ENCODE results near the gene CFAP46. TPM values are rescaled to one million over a fixed set of nuclear protein-coding genes. Genes with fewer than 3 reads are reported as not detected.

CFAP46 gene
- total RNA-seq, 2 experiments from 2014 or later = 0.34 TPM; not detected in 1

DNA sequence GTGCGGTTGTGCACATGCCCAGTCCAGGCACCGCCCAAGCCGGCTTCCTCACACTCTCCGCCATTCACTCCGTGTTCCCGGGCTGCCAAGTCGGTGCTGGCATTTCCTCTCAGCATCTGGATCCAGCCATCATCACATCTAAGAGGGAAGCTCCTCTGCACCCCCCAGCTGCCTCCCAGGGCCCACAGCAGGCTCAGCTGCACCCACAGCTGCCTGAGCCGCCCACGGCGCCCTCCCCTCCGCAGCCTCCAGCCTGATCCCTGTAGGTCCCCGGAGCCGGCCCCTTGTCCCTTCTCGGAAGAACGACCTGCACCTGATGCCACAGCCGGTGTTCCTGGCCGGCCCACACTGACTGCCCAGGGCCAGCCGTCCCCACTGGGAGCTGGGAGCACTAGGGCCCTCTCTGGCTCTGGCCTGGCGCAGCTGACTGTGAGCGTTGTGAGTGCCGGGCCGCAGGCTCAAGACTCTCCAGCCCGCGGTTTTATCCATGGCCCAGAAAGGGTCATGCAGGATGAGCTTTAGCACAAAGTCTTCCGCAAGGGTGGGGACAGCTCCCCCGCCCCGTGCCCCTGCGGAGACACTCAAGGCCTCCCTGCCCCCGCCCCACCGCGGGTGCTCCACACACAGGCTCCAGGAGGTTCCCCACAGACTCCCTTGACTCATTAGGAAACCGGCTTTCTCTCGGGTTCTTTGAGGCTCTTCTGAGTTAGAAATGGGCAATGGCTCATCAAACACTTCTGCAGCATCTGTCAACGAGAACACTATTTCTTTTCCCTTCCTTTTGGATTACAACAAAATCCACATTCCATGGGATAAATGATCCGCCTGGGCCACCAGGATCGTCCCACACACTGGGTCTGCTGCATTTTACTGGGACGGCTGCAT, 31.2 kb downstream of the CFAP46 start:
- Mint-ChIP-seq H3K27ac (no peak overlapping the region), H3K4me3 (no peak overlapping the region), H3K27me3 (peaks cover 3% of the 10 kb centered on the region), H3K9me3 (no peaks in the 10 kb centered on the region), H3K4me1 (ENCODE audit: low read depth) (no peaks in the 10 kb centered on the region), H3K36me3 (ENCODE audit: low read depth) (no peaks in the 10 kb centered on the region)
- intact Hi-C loops (cut with micrococcal nuclease) = no loop called here
- ATAC-seq (no peak), DNase-seq (no peak)
- TF ChIP-seq, protein P1, sequence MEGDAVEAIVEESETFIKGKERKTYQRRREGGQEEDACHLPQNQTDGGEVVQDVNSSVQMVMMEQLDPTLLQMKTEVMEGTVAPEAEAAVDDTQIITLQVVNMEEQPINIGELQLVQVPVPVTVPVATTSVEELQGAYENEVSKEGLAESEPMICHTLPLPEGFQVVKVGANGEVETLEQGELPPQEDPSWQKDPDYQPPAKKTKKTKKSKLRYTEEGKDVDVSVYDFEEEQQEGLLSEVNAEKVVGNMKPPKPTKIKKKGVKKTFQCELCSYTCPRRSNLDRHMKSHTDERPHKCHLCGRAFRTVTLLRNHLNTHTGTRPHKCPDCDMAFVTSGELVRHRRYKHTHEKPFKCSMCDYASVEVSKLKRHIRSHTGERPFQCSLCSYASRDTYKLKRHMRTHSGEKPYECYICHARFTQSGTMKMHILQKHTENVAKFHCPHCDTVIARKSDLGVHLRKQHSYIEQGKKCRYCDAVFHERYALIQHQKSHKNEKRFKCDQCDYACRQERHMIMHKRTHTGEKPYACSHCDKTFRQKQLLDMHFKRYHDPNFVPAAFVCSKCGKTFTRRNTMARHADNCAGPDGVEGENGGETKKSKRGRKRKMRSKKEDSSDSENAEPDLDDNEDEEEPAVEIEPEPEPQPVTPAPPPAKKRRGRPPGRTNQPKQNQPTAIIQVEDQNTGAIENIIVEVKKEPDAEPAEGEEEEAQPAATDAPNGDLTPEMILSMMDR (IDR thresholded peaks at IDR 0.05) = no peak
- ChIA-PET POLR2A (no interaction called here), CTCF (no interaction called here)

DNA sequence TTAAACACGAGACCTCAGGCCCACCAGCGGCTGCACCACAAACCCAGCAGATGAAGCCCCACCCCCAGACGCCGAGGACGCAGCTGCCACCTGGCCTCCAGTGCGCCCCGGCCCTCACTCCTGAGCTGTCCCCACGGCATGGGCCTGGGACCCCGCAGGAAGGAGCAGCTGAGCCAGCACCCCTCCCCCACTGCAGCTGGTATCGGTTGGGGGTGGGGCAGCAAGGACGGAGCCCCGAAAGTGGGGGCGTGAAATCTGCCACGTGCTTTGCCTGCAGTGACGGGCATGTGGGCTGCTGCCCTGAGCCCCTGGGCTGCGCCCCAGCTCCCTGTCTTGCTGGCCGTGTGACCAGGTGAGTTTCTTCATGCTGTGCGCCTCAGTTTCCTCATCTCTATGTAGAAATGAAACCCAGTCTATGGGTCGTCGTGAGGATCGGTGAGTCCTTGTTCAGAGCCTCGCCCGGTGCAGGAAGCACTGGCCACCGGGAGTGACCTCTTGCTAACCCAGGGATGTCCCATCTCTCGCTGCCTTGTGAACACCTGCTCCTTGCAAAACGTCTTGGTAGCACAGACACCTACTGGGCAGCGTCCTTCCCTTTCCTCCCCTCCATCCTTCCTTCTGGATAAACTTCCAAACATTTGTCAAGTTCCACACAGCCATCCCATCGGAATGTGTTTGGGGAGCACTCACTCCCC, 32.0 kb downstream of the CFAP46 start:
- DNase-seq (no peak), ATAC-seq (no peak)
- Mint-ChIP-seq H3K36me3 (ENCODE audit: low read depth) (no peaks in the 10 kb centered on the region), H3K4me1 (ENCODE audit: low read depth) (peaks cover 2% of the 10 kb centered on the region), H3K4me3 (no peak overlapping the region), H3K27ac (no peak overlapping the region), H3K27me3 (peaks cover 4% of the 10 kb centered on the region), H3K9me3 (no peaks in the 10 kb centered on the region)
- TF ChIP-seq, protein P1 (IDR thresholded peaks at IDR 0.05) = no peak
- ChIA-PET CTCF (no interaction called here), POLR2A (interaction anchor here (0.6 kb wide), 1 partner anchor 41 kb away, joined by 3 read pairs; no protein-coding TSS in a partner anchor)
- intact Hi-C loops (cut with micrococcal nuclease) = no loop called here

DNA sequence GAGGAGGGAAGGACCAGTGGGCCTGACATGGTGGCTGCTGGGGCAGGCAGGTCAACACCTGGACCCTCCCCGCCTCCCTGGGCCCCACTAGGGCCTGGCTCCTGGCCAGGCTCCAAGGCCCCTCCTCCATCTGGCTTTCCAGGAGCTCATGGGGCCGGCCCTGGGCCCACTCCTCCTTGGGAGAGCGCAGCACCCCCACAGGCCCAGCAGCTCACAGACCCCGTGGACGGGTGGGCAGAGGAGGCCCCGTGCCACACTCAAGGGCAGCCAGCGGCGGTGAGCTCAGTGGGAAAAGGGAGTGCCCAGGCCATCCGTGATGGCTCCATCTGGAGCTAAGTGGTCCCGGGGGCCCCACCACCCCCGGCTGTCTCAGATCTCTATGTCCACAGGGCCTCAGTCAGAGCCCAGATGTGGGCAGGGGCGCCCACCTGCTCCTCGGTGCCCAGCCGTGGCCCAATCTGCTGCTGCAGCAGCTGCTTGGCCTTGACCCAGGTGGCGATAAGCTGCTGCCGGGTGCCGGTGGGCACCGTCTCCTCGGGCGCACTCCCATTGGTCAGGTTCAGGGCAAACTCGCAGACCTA, 32.8 kb downstream of the CFAP46 start:
- CTCF ChIA-PET = no interaction called here
- H3K36me3 Mint-ChIP-seq (ENCODE audit: low read depth) = no peaks in the 10 kb centered on the region

DNA sequence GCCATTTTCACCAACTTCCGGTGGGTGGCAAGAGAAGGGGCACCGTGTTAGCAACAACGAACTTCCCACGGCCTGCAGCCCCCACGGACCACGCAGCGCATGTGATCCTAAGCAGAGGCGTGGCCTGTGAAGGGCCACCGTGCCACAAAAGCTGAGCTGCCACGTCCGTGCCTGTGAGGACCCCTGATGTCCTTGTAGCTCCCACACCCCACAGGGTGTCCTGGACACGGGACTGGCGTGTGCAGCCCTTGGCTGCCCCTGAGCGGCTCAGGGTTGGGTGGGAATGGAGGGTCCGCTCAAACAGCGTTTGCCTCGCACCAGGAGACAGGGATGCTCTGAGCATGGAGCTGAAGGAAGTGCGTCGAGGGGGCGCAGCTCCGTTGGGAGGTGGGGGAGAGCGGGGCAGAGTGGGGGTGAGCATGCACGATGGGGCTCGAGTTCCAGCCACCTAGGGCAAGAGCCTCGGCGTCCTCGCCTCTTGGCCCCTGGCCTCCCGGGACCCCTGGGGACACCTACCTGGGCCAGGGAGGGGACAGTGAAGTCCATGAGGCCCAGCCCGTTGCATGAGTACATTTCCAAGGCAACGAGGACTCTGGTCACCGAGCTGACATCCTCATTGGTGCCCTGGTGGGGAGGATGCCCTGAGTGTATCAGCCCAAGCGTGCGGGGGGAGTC, 33.6 kb downstream of the CFAP46 start:
- TF ChIP-seq, protein P1 (IDR thresholded peaks at IDR 0.05) = no peak
- no peak overlapping the region for H3K27ac Mint-ChIP-seq
- no peak overlapping the region for H3K4me3 Mint-ChIP-seq
- CTCF ChIA-PET = no interaction called here
- no peaks in the 10 kb centered on the region for H3K9me3 Mint-ChIP-seq
- DNase-seq = no peak
- ATAC-seq = no peak
- H3K4me1 Mint-ChIP-seq (ENCODE audit: low read depth) = peaks cover 15% of the 10 kb centered on the region
- no peaks in the 10 kb centered on the region for H3K36me3 Mint-ChIP-seq (ENCODE audit: low read depth)
- H3K27me3 Mint-ChIP-seq = peaks cover 5% of the 10 kb centered on the region
- intact Hi-C loops (cut with micrococcal nuclease) = no loop called here
- POLR2A ChIA-PET = no interaction called here

More for the DNA sequence above, 32.8 kb downstream of the CFAP46 start:
- no peak for ATAC-seq
- intact Hi-C loops (cut with micrococcal nuclease) = no loop called here
- no peak for DNase-seq
- Mint-ChIP-seq H3K4me3 (no peak overlapping the region), H3K27ac (no peak overlapping the region), H3K9me3 (no peaks in the 10 kb centered on the region), H3K4me1 (ENCODE audit: low read depth) (peaks cover 9% of the 10 kb centered on the region), H3K27me3 (peaks cover 4% of the 10 kb centered on the region)
- POLR2A ChIA-PET = interaction anchor here (0.6 kb wide), 1 partner anchor 41 kb away, joined by 3 read pairs; no protein-coding TSS in a partner anchor
- TF ChIP-seq, protein P1 (IDR thresholded peaks at IDR 0.05) = no peak

Measured in activated CD8-positive, alpha-beta T cell treated with anti-CD3 and anti-CD28 coated beads for 36 hours (primary cell).